Calu3 (cell line): ENCODE measurements around the gene RAP1B. TPM values are rescaled to one million over a fixed set of nuclear protein-coding genes. Genes with fewer than 3 reads are reported as not detected.

Experiments
- BruUV-seq: library from RNA; stranded (reverse); fragments of 400-500 nt; replicated peaks from 2 replicates; lab custom pipeline; 2021; lab: Mats Ljungman, UMichigan
- CTCF ChIA-PET: fragments of 300-600 bp; sonication (Branson Sonifier 250); formaldehyde crosslinking; loops from one replicate; lab custom pipeline; 2022; ENCODE audit warnings: antibody characterized with exemption; lab: Charles Lee
- DNase-seq: peaks from one replicate; pipeline ENCODE4 v3.0.0; 2022
- H3K27ac Mint-ChIP-seq: one replicate; pipeline ENCODE4 v1.8.0; 2022; ENCODE audit warnings: mixed read lengths; ENCODE audit not compliant: unreplicated experiment
- H3K27me3 Mint-ChIP-seq: one replicate; pipeline ENCODE4 v1.8.0; 2022; ENCODE audit warnings: mixed read lengths; ENCODE audit not compliant: unreplicated experiment
- H3K36me3 Mint-ChIP-seq: one replicate; pipeline ENCODE4 v1.8.0; 2022; ENCODE audit warnings: mild to moderate bottlenecking, moderate library complexity, mixed read lengths; ENCODE audit not compliant: insufficient read depth, unreplicated experiment
- H3K4me1 Mint-ChIP-seq: one replicate; pipeline ENCODE4 v1.8.0; 2022; ENCODE audit warnings: mild to moderate bottlenecking, low read depth, mixed read lengths; ENCODE audit not compliant: unreplicated experiment
- H3K4me3 Mint-ChIP-seq: one replicate; pipeline ENCODE4 v1.8.0; 2022; ENCODE audit warnings: mild to moderate bottlenecking, low read depth, moderate library complexity, mixed read lengths; ENCODE audit not compliant: unreplicated experiment
- H3K9me3 Mint-ChIP-seq: one replicate; pipeline ENCODE4 v1.8.0; 2022; ENCODE audit warnings: low read depth, mixed read lengths; ENCODE audit not compliant: unreplicated experiment
- intact Hi-C: fragments of 100-400 bp; cut with micrococcal nuclease; formaldehyde crosslinking; loops from one replicate; pipeline ENCODE4 v1.10.0; 2022; ENCODE audit not compliant: unreplicated experiment
- total RNA-seq: library from RNA; stranded (reverse); gene quantifications from 2 replicates; pipeline ENCODE4 v1.2.3, GENCODE V29; 2022
- TF ChIP-seq, protein P1 (sequence below): fragments of 200-600 bp; IDR thresholded peaks from one replicate; pipeline ENCODE4 v1.8.0; 2022; ENCODE audit warnings: antibody characterized with exemption; ENCODE audit not compliant: unreplicated experiment

RAP1B gene
- total RNA-seq, 1 experiment from 2014 or later: 159 TPM

DNA sequence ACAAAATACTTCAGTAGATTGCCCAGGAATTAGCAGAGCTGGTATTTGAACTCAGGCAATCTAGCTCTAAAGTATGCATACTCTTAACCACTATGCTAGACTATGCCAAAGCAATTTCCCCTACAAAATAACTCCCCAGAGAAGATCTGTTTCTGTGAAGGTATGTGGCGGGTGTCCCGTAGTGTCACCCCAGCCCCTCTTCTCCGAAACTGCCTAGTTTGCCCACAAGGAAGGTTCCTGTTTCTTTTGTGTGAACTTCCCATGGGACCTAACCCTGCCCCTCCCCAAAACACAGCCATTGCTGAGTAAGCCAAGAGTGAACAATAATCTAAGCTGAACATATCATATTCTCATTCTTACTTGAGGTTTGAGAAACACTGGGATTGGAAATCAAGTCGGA is 15.5 kb upstream of the RAP1B start:
- DNase-seq: no peak
- Mint-ChIP-seq H3K27ac (no peak overlapping the region), H3K4me1 (no peaks in the 10 kb centered on the region), H3K27me3 (no peaks in the 10 kb centered on the region), H3K4me3 (no peak overlapping the region), H3K9me3 (peaks cover 2% of the 10 kb centered on the region), H3K36me3 (no peaks in the 10 kb centered on the region)
- TF ChIP-seq, protein P1, sequence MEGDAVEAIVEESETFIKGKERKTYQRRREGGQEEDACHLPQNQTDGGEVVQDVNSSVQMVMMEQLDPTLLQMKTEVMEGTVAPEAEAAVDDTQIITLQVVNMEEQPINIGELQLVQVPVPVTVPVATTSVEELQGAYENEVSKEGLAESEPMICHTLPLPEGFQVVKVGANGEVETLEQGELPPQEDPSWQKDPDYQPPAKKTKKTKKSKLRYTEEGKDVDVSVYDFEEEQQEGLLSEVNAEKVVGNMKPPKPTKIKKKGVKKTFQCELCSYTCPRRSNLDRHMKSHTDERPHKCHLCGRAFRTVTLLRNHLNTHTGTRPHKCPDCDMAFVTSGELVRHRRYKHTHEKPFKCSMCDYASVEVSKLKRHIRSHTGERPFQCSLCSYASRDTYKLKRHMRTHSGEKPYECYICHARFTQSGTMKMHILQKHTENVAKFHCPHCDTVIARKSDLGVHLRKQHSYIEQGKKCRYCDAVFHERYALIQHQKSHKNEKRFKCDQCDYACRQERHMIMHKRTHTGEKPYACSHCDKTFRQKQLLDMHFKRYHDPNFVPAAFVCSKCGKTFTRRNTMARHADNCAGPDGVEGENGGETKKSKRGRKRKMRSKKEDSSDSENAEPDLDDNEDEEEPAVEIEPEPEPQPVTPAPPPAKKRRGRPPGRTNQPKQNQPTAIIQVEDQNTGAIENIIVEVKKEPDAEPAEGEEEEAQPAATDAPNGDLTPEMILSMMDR: no peak
- CTCF ChIA-PET: interaction anchor here (1.1 kb wide), 1 partner anchor 11 kb away, joined by 4 read pairs; no protein-coding TSS in a partner anchor
- intact Hi-C loops: no loop called here
- BruUV-seq: no TSS peak

DNA sequence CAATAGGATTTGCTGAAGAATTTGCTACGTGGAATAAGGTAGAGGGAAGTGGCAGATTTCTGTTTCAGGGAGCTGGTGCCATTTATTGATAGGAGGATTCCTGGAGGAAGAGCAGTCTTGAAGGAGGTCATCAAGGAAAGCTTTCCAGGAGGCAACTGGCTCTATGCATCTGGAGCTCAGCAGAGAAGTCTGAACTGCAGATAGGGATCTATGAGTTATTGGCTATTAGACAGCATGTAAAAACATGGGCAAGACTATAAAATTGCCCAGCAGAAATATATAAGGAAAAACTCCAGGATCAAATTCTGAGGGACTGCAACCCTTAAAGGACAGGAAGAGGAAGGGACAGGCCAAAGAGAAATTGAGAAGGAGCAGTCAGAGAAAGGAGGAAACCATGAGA is 8.9 kb upstream of the RAP1B start:
- CTCF ChIA-PET: interaction anchor here (0.6 kb wide), 1 partner anchor 43 kb away, joined by 6 read pairs; no protein-coding TSS in a partner anchor
- Mint-ChIP-seq H3K4me1 (no peaks in the 10 kb centered on the region), H3K36me3 (no peaks in the 10 kb centered on the region), H3K9me3 (no peaks in the 10 kb centered on the region), H3K27ac (no peak overlapping the region), H3K27me3 (no peaks in the 10 kb centered on the region), H3K4me3 (no peak overlapping the region)
- DNase-seq: no peak
- intact Hi-C loops: no loop called here
- TF ChIP-seq, protein P1: no peak
- no TSS peak for BruUV-seq

DNA sequence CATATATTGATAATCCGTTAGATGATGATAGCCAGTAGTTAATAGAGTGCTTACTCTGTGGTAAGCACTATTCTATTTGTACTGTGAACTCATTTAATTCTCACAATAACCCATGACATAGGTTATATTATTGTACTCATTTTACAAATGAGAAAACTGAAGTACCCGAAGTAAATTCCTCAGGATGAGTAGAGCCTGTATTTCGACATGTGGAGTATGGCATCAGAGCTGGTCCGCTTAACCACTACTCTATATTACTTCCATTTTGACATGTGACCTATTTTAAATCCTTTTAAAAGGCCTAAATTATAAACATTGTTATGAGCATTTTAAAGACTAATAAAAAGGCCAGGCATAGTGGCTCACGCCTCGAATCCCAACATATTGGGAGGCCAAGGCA is 8.0 kb upstream of the RAP1B start:
- H3K4me3 Mint-ChIP-seq: no peak overlapping the region
- intact Hi-C loops: no loop called here
- no TSS peak for BruUV-seq
- H3K27me3 Mint-ChIP-seq: no peaks in the 10 kb centered on the region
- no peaks in the 10 kb centered on the region for H3K36me3 Mint-ChIP-seq
- CTCF ChIA-PET: no interaction called here
- peaks cover 4% of the 10 kb centered on the region for H3K4me1 Mint-ChIP-seq
- no peak overlapping the region for H3K27ac Mint-ChIP-seq
- no peaks in the 10 kb centered on the region for H3K9me3 Mint-ChIP-seq
- TF ChIP-seq, protein P1: no peak
- no peak for DNase-seq

DNA sequence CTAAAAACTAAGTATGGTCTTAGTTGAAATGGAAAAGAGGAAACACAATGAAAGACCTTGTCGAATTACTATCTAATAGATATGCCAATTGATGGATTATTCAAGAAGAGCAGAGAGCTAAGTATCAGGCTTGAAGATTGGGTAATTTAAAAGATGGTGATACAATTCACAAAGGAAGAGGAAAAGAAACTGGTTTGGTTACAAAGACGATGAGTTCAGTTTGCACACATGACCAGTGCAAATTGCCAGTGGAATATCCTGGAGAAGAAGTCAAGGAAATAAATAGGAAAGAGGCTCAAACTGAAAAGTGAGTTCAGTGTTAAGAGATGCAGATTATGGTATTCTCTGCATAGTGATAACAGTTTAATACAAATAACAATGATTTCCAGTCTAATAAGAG is 2.5 kb upstream of the RAP1B start:
- Mint-ChIP-seq H3K36me3 (peaks cover 34% of the 10 kb centered on the region), H3K27ac (no peak overlapping the region), H3K4me3 (no peak overlapping the region), H3K27me3 (no peaks in the 10 kb centered on the region), H3K9me3 (no peaks in the 10 kb centered on the region), H3K4me1 (peaks cover 26% of the 10 kb centered on the region)
- DNase-seq: no peak
- BruUV-seq: no TSS peak
- TF ChIP-seq, protein P1: no peak
- intact Hi-C loops: no loop called here
- CTCF ChIA-PET: interaction anchor here (0.6 kb wide), 1 partner anchor 77 kb away, joined by 5 read pairs; no protein-coding TSS in a partner anchor
